D721Med (cell line): Measurements from ENCODE around the gene TLX2.
A peak's percentile ranks its signal among the peaks of the same experiment; 100 is the strongest.

Experiments used
- DNase-seq: peaks from one replicate; pipeline ENCODE4 v3.0.0; 2011; ENCODE audit warnings: low spot score; ENCODE audit not compliant: insufficient read length
- FAIRE-seq: peaks from 2 replicates; lab custom pipeline; 2011; peaks lifted over from hg19 to GRCh38; lab: Jason Lieb, UNC
- TF ChIP-seq, protein P1 (sequence below): IDR thresholded peaks from 2 replicates; pipeline ENCODE4 v1.5.1; 2012; ENCODE audit warnings: mild to moderate bottlenecking, control low read depth; ENCODE audit not compliant: insufficient read depth; ENCODE audit errors: missing control alignments

The TLX2 gene

DNA sequence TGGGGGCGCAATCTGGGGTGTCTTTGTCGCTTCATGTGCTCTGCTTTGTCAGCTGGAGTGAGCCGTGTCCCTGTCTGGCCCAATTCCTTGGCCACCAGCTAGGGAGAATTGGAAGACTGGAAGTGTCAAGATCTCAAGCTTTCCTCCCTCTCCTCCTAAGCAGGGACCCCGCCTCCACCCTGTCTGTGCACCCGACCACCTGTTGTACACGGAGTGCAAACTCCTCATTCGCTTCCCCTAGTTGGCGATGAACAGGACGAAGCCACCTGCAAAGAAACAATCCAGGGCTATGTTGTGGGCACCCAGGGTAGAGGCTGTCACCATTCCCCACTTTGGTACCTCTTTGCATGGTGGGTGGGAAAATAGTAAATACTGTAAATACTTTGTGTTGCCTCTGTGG, 13.5 kb downstream of the TLX2 start:
- TF ChIP-seq, protein P1, sequence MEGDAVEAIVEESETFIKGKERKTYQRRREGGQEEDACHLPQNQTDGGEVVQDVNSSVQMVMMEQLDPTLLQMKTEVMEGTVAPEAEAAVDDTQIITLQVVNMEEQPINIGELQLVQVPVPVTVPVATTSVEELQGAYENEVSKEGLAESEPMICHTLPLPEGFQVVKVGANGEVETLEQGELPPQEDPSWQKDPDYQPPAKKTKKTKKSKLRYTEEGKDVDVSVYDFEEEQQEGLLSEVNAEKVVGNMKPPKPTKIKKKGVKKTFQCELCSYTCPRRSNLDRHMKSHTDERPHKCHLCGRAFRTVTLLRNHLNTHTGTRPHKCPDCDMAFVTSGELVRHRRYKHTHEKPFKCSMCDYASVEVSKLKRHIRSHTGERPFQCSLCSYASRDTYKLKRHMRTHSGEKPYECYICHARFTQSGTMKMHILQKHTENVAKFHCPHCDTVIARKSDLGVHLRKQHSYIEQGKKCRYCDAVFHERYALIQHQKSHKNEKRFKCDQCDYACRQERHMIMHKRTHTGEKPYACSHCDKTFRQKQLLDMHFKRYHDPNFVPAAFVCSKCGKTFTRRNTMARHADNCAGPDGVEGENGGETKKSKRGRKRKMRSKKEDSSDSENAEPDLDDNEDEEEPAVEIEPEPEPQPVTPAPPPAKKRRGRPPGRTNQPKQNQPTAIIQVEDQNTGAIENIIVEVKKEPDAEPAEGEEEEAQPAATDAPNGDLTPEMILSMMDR, result no peak
- no peak for FAIRE-seq
- no peak for DNase-seq

DNA sequence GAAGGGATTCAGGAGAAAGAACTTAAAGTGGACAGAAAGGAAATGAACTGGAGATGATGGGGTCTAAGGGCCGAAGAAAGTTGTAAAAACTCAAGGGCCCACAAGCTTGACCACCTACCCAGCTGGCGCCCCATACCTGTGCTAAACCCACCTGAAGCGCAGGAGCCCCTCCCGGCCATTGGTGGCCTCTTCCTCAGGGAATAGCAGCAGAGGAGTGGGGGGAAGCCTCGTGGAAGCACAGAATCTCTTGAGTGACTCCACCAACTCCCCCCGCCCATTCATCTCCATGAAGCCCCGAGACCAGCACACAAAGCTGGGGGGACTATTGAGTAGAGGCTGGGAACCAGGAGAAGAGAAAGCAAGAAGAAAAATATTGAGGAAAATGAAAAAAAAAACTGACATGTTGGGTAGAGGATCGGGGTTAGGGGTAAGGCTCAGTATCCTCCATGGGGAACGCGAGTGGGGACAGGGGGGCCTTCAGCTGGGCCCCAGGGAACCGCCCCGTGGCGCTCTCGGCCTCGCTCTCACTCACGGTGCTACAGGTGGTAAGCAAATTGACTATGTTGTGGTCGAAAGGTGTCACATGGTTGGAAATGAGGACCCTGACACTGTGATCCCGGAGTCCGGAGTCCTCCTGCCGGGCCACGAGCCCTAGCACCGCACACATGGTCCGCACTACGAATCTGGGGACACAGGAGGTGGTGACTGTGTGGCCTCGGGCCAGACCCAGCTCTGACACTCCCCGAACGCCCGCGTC, 14.5 kb downstream of the TLX2 start:
- TF ChIP-seq, protein P1, result no peak
- DNase-seq (no peak), FAIRE-seq (no peak)

DNA sequence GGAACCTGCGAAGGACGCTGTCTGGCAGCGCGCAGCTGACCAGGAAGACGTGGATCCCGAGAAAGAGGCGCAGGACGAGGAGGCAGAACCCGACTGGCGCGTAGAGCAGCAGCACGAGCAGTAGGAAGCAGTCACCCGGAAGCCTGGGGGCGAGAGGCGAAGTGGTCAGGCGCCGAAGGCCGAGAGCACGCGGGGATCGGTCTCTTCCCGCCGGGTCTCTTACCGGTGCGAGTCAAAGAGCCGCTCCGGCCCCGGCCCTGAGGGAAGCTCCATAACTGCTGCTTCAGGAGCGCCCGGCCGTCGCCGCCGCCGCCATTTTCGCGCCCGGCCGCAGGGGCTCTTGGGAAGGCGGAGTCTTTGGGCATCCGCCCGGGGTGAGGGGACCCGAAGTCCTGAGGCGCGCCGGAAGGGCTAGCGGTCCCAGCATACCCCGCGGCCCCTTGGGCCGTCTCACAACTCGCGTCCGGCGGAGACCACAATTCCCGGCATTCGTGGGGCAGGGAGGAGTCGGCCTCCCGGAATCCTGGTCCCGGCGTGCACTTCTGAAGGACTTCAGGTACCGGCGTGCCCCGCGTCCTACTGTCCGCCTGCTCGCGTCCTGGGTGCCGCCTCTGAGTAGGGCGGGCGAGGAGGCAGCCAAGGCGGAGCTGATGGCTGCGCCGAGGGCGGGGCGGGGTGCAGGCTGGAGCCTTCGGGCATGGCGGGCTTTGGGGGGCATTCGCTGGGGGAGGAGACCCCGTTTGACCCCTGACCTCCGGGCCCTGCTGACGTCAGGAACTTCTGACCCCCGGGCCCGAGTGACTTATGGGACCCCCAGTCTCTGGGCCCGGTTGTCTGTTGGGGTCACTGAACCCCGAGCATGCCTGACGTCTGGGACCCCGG, 15.3 kb downstream of the TLX2 start, which contains the start of the genes AUP1 and HTRA2:
Gene AUP1, minus strand, starts transcription at position 350 of the 882 bp plus-strand sequence. Its CDS starts 77 bp downstream, at position 273.
Gene HTRA2, plus strand, starts transcription at position 577 of the 882 bp plus-strand sequence. Its CDS starts 74 bp downstream, at position 651.
- TF ChIP-seq, protein P1, result no peak
- DNase-seq (peak; percentile 99), FAIRE-seq (no peak)

DNA sequence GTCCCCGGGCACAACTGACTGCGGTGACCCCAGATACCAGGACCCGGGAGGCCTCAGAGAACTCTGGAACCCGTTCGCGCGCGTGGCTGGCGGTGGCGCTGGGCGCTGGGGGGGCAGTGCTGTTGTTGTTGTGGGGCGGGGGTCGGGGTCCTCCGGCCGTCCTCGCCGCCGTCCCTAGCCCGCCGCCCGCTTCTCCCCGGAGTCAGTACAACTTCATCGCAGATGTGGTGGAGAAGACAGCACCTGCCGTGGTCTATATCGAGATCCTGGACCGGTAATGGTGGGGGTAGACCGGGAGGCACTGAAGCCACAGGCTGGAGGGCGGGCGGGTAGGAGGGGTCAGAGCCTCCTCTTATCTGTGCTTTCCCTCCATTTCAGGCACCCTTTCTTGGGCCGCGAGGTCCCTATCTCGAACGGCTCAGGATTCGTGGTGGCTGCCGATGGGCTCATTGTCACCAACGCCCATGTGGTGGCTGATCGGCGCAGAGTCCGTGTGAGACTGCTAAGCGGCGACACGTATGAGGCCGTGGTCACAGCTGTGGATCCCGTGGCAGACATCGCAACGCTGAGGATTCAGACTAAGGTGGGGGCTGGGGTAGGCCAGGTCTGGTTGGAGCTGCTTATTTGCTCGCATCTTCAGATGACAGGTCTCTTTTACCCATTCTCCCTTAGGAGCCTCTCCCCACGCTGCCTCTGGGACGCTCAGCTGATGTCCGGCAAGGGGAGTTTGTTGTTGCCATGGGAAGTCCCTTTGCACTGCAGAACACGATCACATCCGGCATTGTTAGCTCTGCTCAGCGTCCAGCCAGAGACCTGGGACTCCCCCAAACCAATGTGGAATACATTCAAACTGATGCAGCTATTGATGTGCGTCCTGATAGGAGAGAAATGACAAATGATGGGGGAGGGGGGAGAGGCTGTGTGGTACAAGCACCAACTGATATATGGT, 16.3 kb downstream of the TLX2 start:
- DNase-seq (no peak), FAIRE-seq (no peak)
- TF ChIP-seq, protein P1, result no peak

DNA sequence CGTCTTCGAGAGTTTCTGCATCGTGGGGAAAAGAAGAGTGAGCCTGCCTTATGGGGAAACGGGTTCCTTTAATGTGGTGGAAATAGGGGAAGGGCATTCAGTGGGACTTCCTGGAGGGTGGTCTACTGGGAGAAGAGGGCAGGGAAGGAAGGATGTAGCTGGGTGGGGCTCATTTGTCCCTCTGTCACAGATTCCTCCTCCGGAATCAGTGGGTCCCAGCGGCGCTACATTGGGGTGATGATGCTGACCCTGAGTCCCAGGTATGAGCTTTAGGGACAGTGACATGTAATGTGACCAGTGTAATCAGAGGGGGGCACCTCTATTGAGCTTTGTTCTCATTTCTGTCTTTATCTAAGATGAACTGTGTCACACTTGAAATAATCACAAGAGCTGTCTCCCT, 17.4 kb downstream of the TLX2 start:
- DNase-seq (no peak), FAIRE-seq (no peak)
- TF ChIP-seq, protein P1, result no peak

DNA sequence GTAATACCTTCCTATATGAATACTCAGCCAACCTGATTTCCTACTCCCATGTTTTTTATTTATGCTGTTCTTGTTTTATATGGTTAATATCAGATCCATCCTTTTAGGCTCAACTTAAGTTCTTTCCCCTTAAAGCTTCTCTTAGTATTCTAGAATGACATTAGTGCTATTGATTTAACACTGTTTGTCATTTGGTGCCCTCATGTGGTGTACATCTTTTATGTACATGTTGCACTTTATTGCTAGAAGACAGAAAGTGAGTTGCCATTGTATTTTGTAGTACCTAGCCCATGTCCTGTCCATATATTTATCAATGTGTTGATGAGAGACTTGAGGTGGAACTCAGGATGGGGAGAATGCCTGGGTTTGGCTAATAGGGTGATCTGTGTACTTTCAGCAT, 18.0 kb downstream of the TLX2 start:
- FAIRE-seq (no peak), DNase-seq (no peak)
- TF ChIP-seq, protein P1, result peak; percentile 61
